ENCODE data around the gene CC2D1A.
A peak's percentile ranks its signal among the peaks of the same experiment; 100 is the strongest.

Gene CC2D1A

GRCh38 chr19:13876834-13877233, 29.2 kb upstream of the CC2D1A start, which contains the start of gene NANOS3:
Gene NANOS3 (plus strand): TSS chr19:13877134. CDS start chr19:13877249, 115 bp downstream.
- DNase-seq (ENCODE audit: low spot score) = no peak

GRCh38 chr19:13877303-13877702, 28.7 kb upstream of the CC2D1A start:
- DNase-seq (ENCODE audit: low spot score) = no peak

GRCh38 chr19:13880059-13881043, 25.6 kb upstream of the CC2D1A start:
- DNase-seq (ENCODE audit: low spot score) = peak; percentile 83

- no peak for DNase-seq (ENCODE audit: low spot score)
These were observed 24.7 kb upstream of the CC2D1A start for GRCh38 chr19:13881251-13881691.

DNA sequence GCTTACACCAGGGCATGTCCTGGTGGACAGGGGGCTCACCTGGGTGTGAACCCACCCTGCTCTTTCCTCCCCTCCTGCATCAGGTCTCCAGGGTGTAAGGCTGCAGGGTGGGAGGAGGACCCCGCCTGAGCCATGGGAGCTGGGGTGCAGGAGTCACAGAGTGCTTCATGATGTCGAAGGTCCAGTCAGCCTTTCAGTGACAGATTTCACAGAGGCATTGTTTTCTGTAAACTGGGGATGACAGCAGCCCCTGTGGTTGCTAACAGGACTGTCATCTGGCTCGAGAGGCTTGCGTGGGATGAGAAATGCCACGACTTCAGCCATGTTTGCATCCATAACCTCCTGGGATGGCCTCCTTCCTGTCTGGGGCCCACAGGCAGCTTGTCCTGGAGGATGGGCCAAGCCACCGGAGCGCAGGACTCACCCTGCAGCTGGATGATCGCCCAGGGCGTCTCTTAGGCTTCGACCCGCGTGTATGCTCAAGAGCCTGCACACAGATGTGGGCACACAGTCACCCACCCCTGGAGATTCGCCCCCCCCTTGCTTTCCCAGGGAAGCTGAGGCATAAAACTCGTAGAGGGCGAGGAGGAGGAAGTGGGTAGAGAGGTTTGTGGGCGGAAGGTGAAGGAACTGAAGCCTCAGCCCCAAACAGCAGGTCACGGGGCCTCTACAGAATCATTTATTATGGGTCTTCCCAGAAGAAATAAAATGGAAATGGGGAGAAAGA, 24.1 kb upstream of the CC2D1A start:
- no peak for DNase-seq (ENCODE audit: low spot score)

DNA sequence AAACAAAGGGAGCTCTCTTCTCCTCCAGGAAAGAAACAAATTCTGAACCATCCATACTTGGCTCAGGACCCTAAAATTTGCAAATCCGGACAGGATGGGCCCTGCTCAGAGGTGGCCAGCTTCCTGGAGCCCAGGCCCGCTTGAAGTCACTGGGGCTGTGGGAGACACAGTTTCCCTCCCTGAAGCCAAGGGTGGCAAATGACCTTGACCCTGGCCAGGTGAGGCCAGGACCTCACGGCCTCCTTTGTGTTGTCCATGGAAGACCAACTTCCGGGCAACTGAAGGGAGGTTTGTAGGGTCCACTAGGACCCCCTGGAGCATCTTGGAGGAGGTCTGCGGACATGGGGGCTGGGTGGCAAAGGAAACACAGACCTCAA, 23.6 kb upstream of the CC2D1A start:
- DNase-seq (ENCODE audit: low spot score) = no peak

DNA sequence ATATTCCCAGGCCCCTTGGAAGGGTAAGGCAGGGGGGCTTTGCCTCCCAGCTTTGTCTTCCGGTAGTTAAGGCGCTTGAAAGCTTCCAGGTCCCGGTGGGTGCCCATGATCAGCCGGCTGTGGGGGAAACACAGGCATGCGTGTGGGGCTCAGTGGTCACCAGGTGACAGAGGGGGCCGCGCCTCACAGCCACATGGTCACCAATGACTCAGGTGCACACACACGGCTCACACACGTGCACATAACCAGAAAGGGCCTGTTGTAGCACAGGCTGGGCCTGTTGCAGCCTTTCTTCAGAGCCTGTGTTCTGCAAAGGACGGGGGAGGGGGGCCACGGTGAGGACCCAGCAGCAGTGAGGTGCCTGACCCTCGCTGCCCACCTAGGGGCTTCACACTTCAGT, 23.2 kb upstream of the CC2D1A start:
- DNase-seq (ENCODE audit: low spot score) = no peak

GRCh38 chr19:13883516-13884064, 22.4 kb upstream of the CC2D1A start:
- DNase-seq (ENCODE audit: low spot score) = no peak

DNA sequence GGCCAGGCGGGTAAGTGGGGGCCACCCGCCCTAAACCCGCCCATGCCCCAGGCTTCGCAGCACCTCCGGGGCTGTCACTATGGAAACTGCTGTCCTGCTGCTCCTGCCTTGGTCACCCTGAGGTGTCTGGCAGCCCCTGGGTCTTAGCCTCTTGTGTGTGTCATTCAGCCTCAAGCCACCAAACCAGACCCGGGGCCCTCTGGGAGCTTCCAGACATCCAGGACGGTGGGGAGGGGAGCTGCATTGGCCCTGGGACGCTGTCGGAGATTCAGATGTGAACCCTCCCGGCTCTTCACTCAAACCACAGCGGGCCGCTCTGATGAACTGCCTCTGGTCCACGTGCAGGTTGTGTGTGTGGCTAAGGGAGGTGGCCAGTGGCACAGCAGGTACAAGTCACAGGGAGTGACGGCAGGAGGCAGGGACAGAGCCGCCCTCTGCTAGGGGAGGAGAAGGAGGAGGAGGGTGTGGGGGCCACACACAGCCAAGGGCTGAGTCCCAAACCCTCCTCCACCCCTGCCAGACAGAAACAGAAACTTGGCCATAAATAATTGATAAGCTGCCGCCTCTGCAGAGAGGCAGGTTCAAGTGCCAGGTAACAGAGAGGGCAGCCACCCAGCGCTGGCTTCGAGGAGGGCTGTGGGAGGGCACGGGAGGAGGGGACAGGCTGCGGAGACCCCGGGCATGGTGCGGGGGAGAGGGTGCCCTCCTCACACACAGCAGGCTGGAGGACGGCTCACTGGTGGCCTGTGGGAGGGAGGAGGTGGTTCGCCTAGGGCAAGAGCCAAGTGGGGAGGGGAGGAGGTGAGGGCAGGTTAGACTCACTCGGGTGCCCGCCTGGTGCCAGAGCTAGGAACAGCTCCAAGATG, 21.0 kb upstream of the CC2D1A start:
- no peak for DNase-seq (ENCODE audit: low spot score)

DNA sequence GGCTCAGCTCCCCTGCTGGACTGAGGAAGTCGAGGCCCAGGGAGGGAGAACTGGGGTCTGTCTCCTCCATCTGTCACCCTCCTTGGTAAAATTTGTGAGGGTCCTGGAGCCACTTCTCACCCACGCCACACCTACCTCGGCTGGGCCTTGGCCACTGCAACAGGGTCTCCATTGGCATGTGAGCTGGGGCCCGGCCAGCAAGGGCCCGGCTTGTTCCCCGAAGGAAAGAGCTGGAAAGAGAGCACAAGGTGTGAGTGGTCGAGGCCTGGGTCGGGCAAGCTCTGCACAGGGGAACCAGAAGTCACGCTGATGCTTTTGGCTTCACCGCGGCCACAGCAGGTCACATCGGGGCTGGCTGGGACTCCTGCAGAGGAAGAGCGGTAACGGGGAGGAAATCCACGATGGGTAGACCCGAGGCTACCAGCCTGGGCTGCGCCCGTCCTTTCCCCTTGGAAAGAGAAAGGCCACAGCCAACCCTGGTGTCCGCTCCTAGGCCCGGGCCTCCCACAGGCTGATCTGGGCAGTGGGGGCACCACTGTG, 20.1 kb upstream of the CC2D1A start:
- DNase-seq (ENCODE audit: low spot score) = no peak

- DNase-seq (ENCODE audit: low spot score) = no peak
These were observed 19.0 kb upstream of the CC2D1A start for GRCh38 chr19:13887018-13887436.

DNA sequence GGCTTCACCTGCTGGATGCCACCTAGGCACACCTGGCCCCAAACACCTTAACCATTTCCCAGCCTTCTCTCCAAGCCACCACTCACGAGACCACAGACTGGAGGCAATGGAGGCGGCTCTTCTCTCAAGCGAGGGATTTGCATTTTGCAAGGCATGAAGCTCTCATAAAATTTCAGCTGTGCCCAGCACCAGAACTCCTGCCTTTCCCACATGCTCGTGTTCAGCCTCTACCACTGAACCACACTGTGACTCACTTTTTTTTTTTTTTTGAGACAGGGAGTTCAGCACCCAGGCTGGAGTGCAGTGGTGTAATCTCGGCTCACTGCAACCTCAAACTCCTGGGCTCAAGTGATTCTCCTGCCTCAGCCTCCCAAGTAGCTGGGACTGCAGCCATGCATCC, 18.5 kb upstream of the CC2D1A start:
- DNase-seq (ENCODE audit: low spot score) = no peak

DNA sequence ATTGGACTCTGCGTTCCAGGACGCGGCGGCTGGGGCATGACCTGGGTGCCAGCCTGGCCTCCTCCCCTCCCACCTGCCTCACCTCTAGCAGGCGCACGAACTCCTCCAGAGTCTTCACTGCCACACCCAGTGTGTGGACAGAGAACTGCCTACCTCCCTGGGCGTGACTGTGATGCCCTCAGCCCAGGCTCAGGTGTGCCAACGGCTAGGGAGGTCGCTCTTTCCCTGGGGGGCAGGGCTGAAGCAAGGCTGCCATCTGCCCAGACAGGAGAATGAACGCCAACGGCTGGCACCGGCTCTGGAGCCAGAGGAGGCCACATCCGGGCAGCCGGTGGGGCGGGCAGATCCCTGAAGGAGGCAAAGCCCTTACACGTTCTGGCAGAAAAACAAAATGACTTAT, 17.7 kb upstream of the CC2D1A start:
- no peak for DNase-seq (ENCODE audit: low spot score)

- DNase-seq (ENCODE audit: low spot score) = no peak
These were observed 15.9 kb upstream of the CC2D1A start for GRCh38 chr19:13890136-13890535.

DNA sequence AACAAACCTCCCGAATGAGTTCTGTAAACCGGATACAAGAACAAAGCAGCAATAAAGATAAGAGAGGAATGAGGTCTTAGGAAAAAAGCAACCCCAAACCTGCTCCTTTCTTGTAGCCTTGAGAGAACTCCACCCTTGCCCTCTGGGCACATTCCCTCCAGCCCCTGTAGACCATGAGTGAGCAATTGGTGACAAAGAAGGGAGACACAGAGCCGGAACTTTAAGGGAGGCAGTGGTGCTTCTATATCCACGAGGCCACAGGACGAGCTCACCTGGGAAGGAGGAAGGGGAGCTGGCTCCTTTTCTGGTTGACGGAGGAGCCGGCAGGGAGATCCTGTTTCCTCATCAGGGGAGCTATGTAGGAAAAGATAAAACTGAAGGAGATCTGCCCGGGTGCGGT, 13.1 kb upstream of the CC2D1A start:
- no peak for DNase-seq (ENCODE audit: low spot score)

DNA sequence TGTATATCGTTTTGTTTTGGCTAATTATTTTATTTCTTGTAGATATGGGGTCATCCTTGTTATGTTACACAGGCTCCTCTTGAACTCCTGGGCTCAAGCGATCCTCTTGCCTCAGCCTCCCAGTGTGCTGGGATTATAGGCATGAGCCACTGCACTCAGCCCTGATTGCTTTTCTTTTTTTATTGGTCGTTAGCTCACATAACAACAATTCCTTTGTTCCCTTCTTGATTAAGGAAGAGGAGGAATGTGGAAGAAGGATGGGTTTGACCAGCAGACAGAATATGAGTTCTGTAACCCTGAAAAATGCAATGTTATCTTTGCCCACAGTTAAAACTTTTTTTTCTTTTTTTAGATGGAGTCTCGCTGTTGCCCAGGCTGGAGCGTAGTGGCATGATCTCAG, 11.4 kb upstream of the CC2D1A start:
- no peak for DNase-seq (ENCODE audit: low spot score)

- no peak for DNase-seq (ENCODE audit: low spot score)
These were observed 9.8 kb upstream of the CC2D1A start for GRCh38 chr19:13896227-13896626.

- no peak for DNase-seq (ENCODE audit: low spot score)
These were observed 6.6 kb upstream of the CC2D1A start for GRCh38 chr19:13899393-13899792.

- no peak for DNase-seq (ENCODE audit: low spot score)
These were observed 6.0 kb upstream of the CC2D1A start for GRCh38 chr19:13899912-13900584.

- DNase-seq (ENCODE audit: low spot score) = no peak
These were observed 2.9 kb upstream of the CC2D1A start for GRCh38 chr19:13902993-13903555.

Data from SK-N-DZ (cell line).